Measurements from ENCODE around the gene GALT. TPM values are rescaled to one million over a fixed set of nuclear protein-coding genes. Genes with fewer than 3 reads are reported as not detected.

Gene GALT
- total RNA-seq, 4 donors from 2014 or later: 22.9 to 41.1 (median 30.2) TPM

- TF ChIP-seq CTCF (IDR thresholded peaks at IDR 0.05; ENCODE audit: low read depth): no peak
Measured at GRCh38 chr9:34637356-34638137, 8.9 kb upstream of the GALT start, which contains the start of gene SIGMAR1. TSS of gene SIGMAR1 (minus strand) at chr9:34637787. CDS start at chr9:34637697, 90 bp downstream.

GRCh38 chr9:34638138-34638445 is 8.4 kb upstream of the GALT start:
- TF ChIP-seq CTCF (IDR thresholded peaks at IDR 0.05; ENCODE audit: low read depth): no peak

- TF ChIP-seq CTCF (IDR thresholded peaks at IDR 0.05; ENCODE audit: low read depth): no peak
Measured at GRCh38 chr9:34642679-34643078, 3.8 kb upstream of the GALT start.

GRCh38 chr9:34644766-34645314 is 1.6 kb upstream of the GALT start:
- no peak for TF ChIP-seq CTCF (IDR thresholded peaks at IDR 0.05; ENCODE audit: low read depth)

GRCh38 chr9:34647084-34647403 is 569 bp downstream of the GALT start:
- no peak for TF ChIP-seq CTCF (IDR thresholded peaks at IDR 0.05; ENCODE audit: low read depth)

- no peak for TF ChIP-seq CTCF (IDR thresholded peaks at IDR 0.05; ENCODE audit: low read depth)
Measured at GRCh38 chr9:34647651-34648050, 1.2 kb downstream of the GALT start.

- no peak for TF ChIP-seq CTCF (IDR thresholded peaks at IDR 0.05; ENCODE audit: low read depth)
Measured at GRCh38 chr9:34648673-34649072, 2.2 kb downstream of the GALT start.
